Esophagus muscularis mucosa (tissue), 4 donors: ENCODE data around the gene LMF1. TPM values are rescaled to one million over a fixed set of nuclear protein-coding genes. Genes with fewer than 3 reads are reported as not detected.

Experiments
- DNase-seq: peaks from one replicate; pipeline ENCODE4 v3.0.0-alpha.2; 2017; ENCODE audit errors: extremely low spot score
- H3K27ac ChIP-seq, 4 donors: fragments of 200-600 bp; sonication (generic); replicated peaks in 1 of 4; 1 replicate in 3 of 4; 2 replicates in 1 of 4; pipeline ENCODE4 v1.5.1; 2016 to 2019; ENCODE audit warnings: mild to moderate bottlenecking in 1 of 4
- H3K27me3 ChIP-seq, 4 donors: fragments of 200-600 bp; sonication (generic); one replicate each; pipeline versions ENCODE4 v1.5.1 to v1.6.0; 2016 to 2019
- H3K36me3 ChIP-seq, 4 donors: fragments of 200-600 bp; sonication (generic); one replicate each; pipeline ENCODE4 v1.5.1; 2016 to 2019
- H3K4me1 ChIP-seq, 4 donors: fragments of 200-600 bp; sonication (generic); one replicate each; pipeline ENCODE4 v1.5.1; 2016 to 2019
- H3K4me3 ChIP-seq, 4 donors: fragments of 200-600 bp; sonication (generic); 1 replicate in 2 of 4; 2 replicates in 2 of 4; pipeline ENCODE4 v1.5.1; 2016 to 2019; ENCODE audit warnings: mild to moderate bottlenecking in 4 of 4, moderate library complexity in 1 of 4
- H3K9me3 ChIP-seq, 4 donors: fragments of 200-600 bp; sonication (generic); 1 replicate in 3 of 4; 2 replicates in 1 of 4; pipeline ENCODE4 v1.5.1; 2016 to 2019
- EP300 ChIP-seq: sonication (generic); formaldehyde crosslinking; IDR thresholded peaks from one replicate; pipeline ENCODE4 v1.6.1; 2017; ENCODE audit warnings: antibody characterized with exemption
- POLR2A ChIP-seq: fragments of 450-650 bp; IDR thresholded peaks from one replicate; pipeline ENCODE4 v1.6.1; 2017; ENCODE audit warnings: antibody characterized with exemption, moderate library complexity, mild to moderate bottlenecking, low read depth
- POLR2AphosphoS5 ChIP-seq, 2 donors: sonication (generic); formaldehyde crosslinking; IDR thresholded peaks; one replicate each; pipeline ENCODE4 v1.6.1; 2017; ENCODE audit warnings: antibody characterized with exemption in 2 of 2
- WGBS: methylation state at CpG from one replicate; pipeline ENCODE4 v1.1.5; 2018; 5-methylcytosine and 5-hydroxymethylcytosine counted together
- intact Hi-C: fragments of 100-400 bp; cut with DNase I; formaldehyde crosslinking; loops from one replicate; pipeline ENCODE4 v1.15.1; 2023
- total RNA-seq, 4 donors: library from RNA; depleted of rRNA; stranded (reverse); fragments of >200 nt; gene quantifications; one replicate each; pipeline versions ENCODE4 v1.1.0 to v1.2.1, GENCODE V29; 2016
- TF ChIP-seq, protein P1 (sequence below), 3 experiments: fragments of 200-600 bp in 2 of 3; fragments of 450-650 bp in 1 of 3; sonication (generic) in 2 of 3; IDR thresholded peaks; one replicate each; pipeline ENCODE4 v1.5.1; 2017 to 2019; ENCODE audit warnings: antibody characterized with exemption in 3 of 3, mild to moderate bottlenecking in 2 of 3, moderate library complexity in 1 of 3

The LMF1 gene
- total RNA-seq, 4 donors from 2014 or later, result 14.5 to 32.0 (median 23.8) TPM

DNA sequence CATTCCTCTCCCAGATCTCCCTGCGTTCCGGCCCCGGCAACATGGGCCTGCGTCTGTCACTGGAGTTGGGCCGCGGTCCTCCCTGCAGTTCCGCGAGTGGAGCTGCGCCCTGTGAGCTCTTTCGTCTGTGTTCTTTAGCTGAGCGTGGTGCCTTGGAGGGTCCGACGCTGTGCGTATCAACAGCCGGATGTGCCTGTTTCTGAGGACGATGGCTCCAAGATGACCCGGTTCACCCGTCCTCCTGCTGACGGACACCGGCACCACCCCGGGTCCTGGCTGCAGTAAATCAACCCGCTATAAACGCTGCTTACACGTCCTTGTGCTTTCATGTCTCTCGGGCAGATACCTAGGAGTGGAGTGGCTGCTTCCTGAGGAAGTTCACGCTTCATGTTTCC is 125.4 kb downstream of the LMF1 start:
- TF ChIP-seq, protein P1, sequence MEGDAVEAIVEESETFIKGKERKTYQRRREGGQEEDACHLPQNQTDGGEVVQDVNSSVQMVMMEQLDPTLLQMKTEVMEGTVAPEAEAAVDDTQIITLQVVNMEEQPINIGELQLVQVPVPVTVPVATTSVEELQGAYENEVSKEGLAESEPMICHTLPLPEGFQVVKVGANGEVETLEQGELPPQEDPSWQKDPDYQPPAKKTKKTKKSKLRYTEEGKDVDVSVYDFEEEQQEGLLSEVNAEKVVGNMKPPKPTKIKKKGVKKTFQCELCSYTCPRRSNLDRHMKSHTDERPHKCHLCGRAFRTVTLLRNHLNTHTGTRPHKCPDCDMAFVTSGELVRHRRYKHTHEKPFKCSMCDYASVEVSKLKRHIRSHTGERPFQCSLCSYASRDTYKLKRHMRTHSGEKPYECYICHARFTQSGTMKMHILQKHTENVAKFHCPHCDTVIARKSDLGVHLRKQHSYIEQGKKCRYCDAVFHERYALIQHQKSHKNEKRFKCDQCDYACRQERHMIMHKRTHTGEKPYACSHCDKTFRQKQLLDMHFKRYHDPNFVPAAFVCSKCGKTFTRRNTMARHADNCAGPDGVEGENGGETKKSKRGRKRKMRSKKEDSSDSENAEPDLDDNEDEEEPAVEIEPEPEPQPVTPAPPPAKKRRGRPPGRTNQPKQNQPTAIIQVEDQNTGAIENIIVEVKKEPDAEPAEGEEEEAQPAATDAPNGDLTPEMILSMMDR (IDR thresholded peaks at IDR 0.05), result no peak
- TF ChIP-seq POLR2AphosphoS5 (IDR thresholded peaks at IDR 0.05), result no peak
- TF ChIP-seq POLR2A, result no peak
- TF ChIP-seq EP300, result no peak
- no peak overlapping the region for H3K27ac ChIP-seq
- peaks cover 0 to 26% (median under 1%) of the 10 kb centered on the region in 4 donors for H3K27me3 ChIP-seq
- WGBS, result 85% methylated on average over 26 of the region's 26 CpGs
- H3K4me1 ChIP-seq, result no peaks in the 10 kb centered on the region
- H3K4me3 ChIP-seq, result no peak overlapping the region
- H3K36me3 ChIP-seq, result no peaks in the 10 kb centered on the region
- intact Hi-C loops, result no loop called here
- DNase-seq, result no peak
- H3K9me3 ChIP-seq, result no peaks in the 10 kb centered on the region

DNA sequence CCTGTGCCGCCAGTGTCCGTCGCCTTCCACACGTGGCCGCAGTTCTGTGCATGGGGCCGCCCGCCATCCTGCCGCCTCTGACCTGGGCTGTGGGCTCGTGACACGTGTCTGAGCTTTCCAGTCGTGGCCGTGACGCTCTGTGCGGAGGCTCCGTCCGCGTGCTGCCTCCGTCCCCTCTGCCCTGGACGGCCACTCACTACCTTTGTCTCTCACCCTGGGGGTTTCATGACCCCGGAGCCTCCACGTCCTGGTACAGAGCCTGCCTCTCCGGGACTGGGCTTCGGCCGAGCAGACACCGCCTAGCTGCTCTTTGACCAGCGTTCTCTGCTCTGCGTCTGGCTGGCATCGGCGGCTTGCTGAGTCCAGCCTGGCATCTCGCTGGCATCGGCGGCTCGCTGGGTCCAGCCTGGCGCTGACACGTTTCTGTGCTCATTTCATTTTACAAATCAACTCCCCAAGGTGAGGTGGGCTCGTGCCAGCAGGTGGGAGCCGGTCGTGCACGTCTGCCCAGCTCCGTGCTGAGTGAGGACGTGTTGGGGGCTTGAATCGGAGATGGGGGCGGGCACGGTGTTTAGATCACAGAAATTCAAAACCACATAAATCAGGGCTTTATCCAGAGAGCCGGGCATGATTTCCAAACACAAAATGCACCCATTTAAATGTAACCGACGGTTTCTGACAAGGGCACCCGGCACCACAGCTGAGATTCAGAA is 126.0 kb downstream of the LMF1 start:
- WGBS, result 91% methylated on average over 25 of the region's 48 CpGs
- no peak for TF ChIP-seq POLR2AphosphoS5 (IDR thresholded peaks at IDR 0.05)
- no peak for TF ChIP-seq POLR2A
- TF ChIP-seq EP300, result no peak
- TF ChIP-seq, protein P1 (IDR thresholded peaks at IDR 0.05), result no peak
- Histone ChIP-seq H3K4me3 (no peak overlapping the region), H3K27ac (no peak overlapping the region), H3K36me3 (no peaks in the 10 kb centered on the region), H3K4me1 (no peaks in the 10 kb centered on the region), H3K27me3 (peaks cover 0 to 32% (median 3%) of the 10 kb centered on the region in 4 donors), H3K9me3 (no peaks in the 10 kb centered on the region)
- no peak for DNase-seq
- intact Hi-C loops, result no loop called here

DNA sequence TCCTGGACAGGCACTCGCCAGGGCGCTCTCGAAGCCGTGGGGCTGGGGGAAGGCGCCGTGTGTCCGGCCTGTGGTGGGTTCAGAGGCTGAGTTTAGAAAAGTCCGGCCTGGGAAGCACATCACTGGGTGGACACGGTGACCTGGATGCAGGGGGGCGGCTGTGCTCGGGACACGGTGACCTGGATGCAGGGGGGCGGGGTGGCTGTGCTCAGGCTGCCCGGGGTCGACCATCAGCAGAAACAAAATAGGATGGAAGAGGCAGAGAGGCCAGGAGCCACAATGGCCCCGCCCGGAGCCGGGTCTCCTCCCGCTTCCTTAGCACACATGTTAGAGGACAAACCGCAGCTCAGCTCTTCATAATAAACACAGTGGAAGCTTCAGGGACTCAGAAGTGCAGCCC is 127.0 kb downstream of the LMF1 start:
- intact Hi-C loops, result no loop called here
- Histone ChIP-seq H3K36me3 (no peaks in the 10 kb centered on the region), H3K27me3 (peaks cover 0 to 42% (median 4%) of the 10 kb centered on the region in 4 donors), H3K4me3 (no peak overlapping the region), H3K4me1 (no peaks in the 10 kb centered on the region), H3K9me3 (no peaks in the 10 kb centered on the region), H3K27ac (no peak overlapping the region)
- WGBS, result 91% methylated on average over 19 of the region's 20 CpGs
- DNase-seq, result no peak
- TF ChIP-seq POLR2A (no peak), EP300 (no peak), POLR2AphosphoS5 (IDR thresholded peaks at IDR 0.05) (no peak)
- TF ChIP-seq, protein P1 (IDR thresholded peaks at IDR 0.05), result no peak

DNA sequence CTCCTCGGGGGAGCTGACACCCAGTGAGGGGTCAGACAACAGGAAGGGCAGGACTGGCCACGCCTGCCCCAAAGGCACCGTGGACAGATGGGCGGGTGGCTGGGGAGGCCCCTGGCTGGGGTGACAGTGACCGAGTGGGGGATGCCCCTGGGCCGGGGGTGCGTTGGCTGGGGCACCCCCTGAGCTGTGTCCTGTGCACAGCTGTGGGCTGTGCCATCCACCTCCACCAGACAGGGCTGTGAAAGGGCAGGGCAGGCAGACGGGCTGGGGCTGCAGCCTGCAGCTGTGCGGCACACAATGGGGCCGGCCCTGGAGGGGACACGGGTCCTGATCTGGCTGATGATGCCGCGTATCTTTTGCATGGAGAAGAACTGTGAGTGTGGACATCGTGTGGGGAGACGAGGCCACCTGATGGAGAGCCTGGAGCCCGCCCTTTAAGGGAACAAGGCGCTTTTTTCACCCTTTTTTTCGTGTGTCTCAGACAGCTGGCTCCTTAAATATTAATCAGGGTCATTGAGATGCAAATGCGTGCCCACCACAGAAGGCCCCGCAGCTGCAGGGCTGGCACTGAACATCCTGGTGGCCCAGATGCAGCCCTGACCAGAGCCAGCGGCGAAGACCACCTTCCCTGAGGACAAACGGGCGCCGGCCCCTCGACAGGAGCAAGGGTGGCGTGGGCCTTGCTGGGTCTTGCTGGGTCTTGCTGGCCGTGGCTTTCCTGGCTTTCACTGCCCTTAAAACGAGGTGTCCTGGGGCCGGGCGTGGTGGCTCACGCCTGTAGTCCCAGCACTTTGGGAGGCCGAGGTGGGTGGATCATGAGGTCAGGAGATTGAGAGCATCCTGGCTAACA is 127.8 kb downstream of the LMF1 start:
- no peaks in the 10 kb centered on the region for H3K9me3 ChIP-seq
- H3K27ac ChIP-seq, result no peak overlapping the region
- no peak for DNase-seq
- WGBS, result 74% methylated on average over 20 of the region's 33 CpGs
- H3K4me1 ChIP-seq, result no peaks in the 10 kb centered on the region
- peaks cover 0 to 49% (median 4%) of the 10 kb centered on the region in 4 donors for H3K27me3 ChIP-seq
- no peak overlapping the region for H3K4me3 ChIP-seq
- TF ChIP-seq POLR2A (no peak), POLR2AphosphoS5 (IDR thresholded peaks at IDR 0.05) (no peak)
- intact Hi-C loops, result no loop called here
- H3K36me3 ChIP-seq, result no peaks in the 10 kb centered on the region

DNA sequence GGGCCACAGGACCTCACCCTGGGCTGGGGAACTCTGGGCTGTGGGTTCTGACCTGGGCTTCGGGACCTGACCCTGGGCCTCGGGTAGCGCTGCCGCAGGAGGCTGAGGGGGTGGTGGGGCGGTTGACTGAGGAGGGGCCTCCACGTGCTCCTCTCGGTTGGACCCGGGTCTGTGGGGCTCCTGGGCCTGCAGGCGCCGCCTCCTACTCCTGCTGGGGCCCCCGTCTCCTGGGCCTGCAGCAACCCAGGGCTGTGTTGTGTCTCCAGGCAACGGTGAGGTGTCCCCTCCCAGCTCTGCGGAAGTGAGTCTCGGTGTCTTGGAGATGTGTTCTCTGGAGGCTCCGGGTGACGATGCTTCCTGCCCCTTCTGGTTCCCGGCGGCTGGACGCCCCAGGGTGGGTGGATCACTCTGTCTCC is 128.7 kb downstream of the LMF1 start:
- no peak overlapping the region for H3K27ac ChIP-seq
- TF ChIP-seq, protein P1 (IDR thresholded peaks at IDR 0.05), result no peak
- TF ChIP-seq POLR2A (no peak), EP300 (no peak), POLR2AphosphoS5 (IDR thresholded peaks at IDR 0.05) (no peak)
- H3K9me3 ChIP-seq, result peaks cover 0 to 5% (median under 1%) of the 10 kb centered on the region in 4 donors
- peaks cover 0 to 56% (median 4%) of the 10 kb centered on the region in 4 donors for H3K27me3 ChIP-seq
- no peaks in the 10 kb centered on the region for H3K4me1 ChIP-seq
- DNase-seq, result no peak
- WGBS, result 69% methylated on average over 13 of the region's 19 CpGs
- no peak overlapping the region for H3K4me3 ChIP-seq
- intact Hi-C loops, result no loop called here
- no peaks in the 10 kb centered on the region for H3K36me3 ChIP-seq
